ENCODE measurements around the gene CROCC2.
A peak's percentile ranks its signal among the peaks of the same experiment; 100 is the strongest.

CROCC2 gene

DNA sequence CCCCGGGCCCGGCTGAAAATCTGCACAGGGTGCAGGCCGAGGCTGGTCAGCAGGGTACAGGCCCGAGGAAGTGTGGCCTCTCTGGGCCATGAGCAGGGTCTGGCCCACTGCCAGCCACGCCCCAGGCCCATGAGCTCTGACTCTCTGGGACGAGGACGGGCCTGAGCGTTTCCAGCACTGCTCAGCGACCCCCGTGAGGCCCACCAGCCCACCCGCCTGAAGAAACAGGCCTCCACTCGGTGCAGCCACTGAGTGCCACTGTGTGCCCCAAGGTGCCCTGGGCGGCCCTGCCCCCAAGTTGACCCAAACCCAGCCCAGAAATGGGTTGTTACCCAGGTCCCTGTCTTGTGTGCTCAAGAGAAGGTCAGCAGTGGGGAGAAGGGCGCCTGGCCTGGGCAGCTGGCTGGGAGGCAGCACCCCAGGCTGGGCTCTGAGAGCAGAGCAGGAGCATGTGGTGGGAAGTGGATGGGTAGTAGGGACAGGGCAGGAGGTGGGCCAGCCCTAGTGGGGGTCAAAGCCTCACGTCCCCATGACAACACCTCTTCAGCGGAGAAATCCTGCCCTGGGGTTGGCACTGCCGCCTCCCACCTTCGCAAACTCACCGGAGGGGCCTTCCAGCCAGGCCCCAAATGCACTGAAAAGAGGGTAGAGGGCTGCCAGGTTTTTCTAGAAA, 90.2 kb downstream of the CROCC2 start:
- Histone ChIP-seq H3K9ac (ENCODE audit: low read length) (no peak overlapping the region), H3K36me3 (ENCODE audit: insufficient read depth, low read length) (no peaks in the 10 kb centered on the region), H3F3A (ENCODE audit: insufficient read depth, low read length) (no peaks in the 10 kb centered on the region), H3K9me3 (ENCODE audit: low read length) (no peaks in the 10 kb centered on the region), H3K9me2 (ENCODE audit: low read depth, low read length) (no peaks in the 10 kb centered on the region), H3K27me3 (ENCODE audit: insufficient read depth, low read length) (peaks cover 5% of the 10 kb centered on the region; the same call in 1 of the 2 replicates), H4K20me1 (ENCODE audit: insufficient read depth, low read length) (no peaks in the 10 kb centered on the region), H3K4me2 (ENCODE audit: low read length) (no peak overlapping the region), H3K79me2 (ENCODE audit: insufficient read depth, low read length) (no peaks in the 10 kb centered on the region), H3K27ac (ENCODE audit: low read depth, low read length, poor library complexity, severe bottlenecking) (no peak overlapping the region), H2AFZ (ENCODE audit: low read length) (no peak overlapping the region), H3K4me3 (ENCODE audit: low read depth, low read length, poor library complexity, severe bottlenecking) (no peak overlapping the region), H3K4me1 (ENCODE audit: insufficient read depth, low read length, severe bottlenecking) (peaks cover 10% of the 10 kb centered on the region)
- TF ChIP-seq, protein P1, sequence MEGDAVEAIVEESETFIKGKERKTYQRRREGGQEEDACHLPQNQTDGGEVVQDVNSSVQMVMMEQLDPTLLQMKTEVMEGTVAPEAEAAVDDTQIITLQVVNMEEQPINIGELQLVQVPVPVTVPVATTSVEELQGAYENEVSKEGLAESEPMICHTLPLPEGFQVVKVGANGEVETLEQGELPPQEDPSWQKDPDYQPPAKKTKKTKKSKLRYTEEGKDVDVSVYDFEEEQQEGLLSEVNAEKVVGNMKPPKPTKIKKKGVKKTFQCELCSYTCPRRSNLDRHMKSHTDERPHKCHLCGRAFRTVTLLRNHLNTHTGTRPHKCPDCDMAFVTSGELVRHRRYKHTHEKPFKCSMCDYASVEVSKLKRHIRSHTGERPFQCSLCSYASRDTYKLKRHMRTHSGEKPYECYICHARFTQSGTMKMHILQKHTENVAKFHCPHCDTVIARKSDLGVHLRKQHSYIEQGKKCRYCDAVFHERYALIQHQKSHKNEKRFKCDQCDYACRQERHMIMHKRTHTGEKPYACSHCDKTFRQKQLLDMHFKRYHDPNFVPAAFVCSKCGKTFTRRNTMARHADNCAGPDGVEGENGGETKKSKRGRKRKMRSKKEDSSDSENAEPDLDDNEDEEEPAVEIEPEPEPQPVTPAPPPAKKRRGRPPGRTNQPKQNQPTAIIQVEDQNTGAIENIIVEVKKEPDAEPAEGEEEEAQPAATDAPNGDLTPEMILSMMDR (IDR thresholded peaks at IDR 0.05; ENCODE audit: low read length): no peak
- TF ChIP-seq EZH2 (IDR thresholded peaks at IDR 0.05; ENCODE audit: borderline replicate concordance, low read length): no peak

DNA sequence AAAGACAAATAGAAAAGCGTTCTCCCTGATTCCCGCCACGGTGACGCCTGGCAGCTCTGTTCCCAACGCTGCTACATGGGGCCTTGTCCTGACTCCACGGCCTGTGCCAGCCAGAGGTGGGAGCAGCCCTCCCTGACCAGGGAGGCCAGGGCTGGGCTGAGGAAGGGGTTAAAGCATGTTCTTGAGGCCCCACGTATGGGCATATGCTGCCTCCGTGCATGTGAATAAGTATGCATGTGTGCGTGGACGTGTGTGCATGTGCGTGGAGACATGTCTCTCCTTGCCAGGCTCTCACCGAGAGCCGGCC, 90.7 kb downstream of the CROCC2 start:
- H3K4me3 ChIP-seq (ENCODE audit: low read depth, low read length, poor library complexity, severe bottlenecking): no peak overlapping the region
- peaks cover 5% of the 10 kb centered on the region; the same call in 1 of the 2 replicates for H3K27me3 ChIP-seq (ENCODE audit: insufficient read depth, low read length)
- H3K36me3 ChIP-seq (ENCODE audit: insufficient read depth, low read length): no peaks in the 10 kb centered on the region
- H3K9me3 ChIP-seq (ENCODE audit: low read length): no peaks in the 10 kb centered on the region
- no peak overlapping the region for H2AFZ ChIP-seq (ENCODE audit: low read length)
- H3F3A ChIP-seq (ENCODE audit: insufficient read depth, low read length): no peaks in the 10 kb centered on the region
- no peak overlapping the region for H3K9ac ChIP-seq (ENCODE audit: low read length)
- H4K20me1 ChIP-seq (ENCODE audit: insufficient read depth, low read length): no peaks in the 10 kb centered on the region
- H3K4me2 ChIP-seq (ENCODE audit: low read length): no peak overlapping the region
- H3K9me2 ChIP-seq (ENCODE audit: low read depth, low read length): no peaks in the 10 kb centered on the region
- H3K79me2 ChIP-seq (ENCODE audit: insufficient read depth, low read length): no peaks in the 10 kb centered on the region
- H3K4me1 ChIP-seq (ENCODE audit: insufficient read depth, low read length, severe bottlenecking): peaks cover 10% of the 10 kb centered on the region
- H3K27ac ChIP-seq (ENCODE audit: low read depth, low read length, poor library complexity, severe bottlenecking): no peak overlapping the region
- TF ChIP-seq EZH2 (IDR thresholded peaks at IDR 0.05; ENCODE audit: borderline replicate concordance, low read length): no peak
- TF ChIP-seq, protein P1 (IDR thresholded peaks at IDR 0.05; ENCODE audit: low read length): no peak

DNA sequence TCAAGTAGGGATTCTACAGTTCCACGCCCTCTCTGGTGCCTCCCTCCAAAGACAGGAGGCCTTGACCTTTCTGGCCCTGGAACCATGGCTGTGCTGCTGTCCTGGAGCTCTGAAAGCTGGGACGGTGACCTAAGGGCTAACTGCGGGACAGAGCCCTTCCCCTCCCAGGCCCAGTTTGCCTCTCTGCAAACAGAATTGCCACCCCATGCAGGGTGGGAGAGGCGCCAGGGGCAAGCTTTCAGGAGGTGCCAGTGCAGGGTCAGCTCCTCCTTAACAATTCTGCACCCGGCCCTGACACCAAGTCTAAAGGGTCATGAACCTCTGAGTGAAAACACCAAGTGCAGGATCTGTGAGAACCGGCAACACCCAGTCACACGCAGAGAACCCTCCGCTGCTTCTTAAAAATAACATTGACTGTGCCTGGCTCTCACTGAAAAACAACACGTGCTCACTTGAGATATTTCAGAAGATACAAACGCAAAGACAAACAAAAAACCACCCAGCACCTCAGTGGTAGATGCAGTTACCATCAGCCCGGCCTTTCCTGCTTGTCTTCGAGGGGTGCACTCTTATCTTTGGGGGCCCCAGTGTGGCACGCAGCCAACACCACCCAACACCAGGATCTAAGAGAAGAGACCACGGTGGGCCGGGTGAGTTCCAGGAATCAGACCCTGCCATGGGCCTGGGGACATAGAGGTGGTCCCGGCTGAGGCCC, 91.2 kb downstream of the CROCC2 start:
- Histone ChIP-seq H3K9me3 (ENCODE audit: low read length) (no peaks in the 10 kb centered on the region), H3K27ac (ENCODE audit: low read depth, low read length, poor library complexity, severe bottlenecking) (no peak overlapping the region), H3K36me3 (ENCODE audit: insufficient read depth, low read length) (no peaks in the 10 kb centered on the region), H3K4me3 (ENCODE audit: low read depth, low read length, poor library complexity, severe bottlenecking) (no peak overlapping the region), H3K4me2 (ENCODE audit: low read length) (peak overlapping the region; percentile 64; the same call in 1 of the 2 replicates), H3F3A (ENCODE audit: insufficient read depth, low read length) (no peaks in the 10 kb centered on the region), H3K9ac (ENCODE audit: low read length) (no peak overlapping the region), H3K27me3 (ENCODE audit: insufficient read depth, low read length) (0 out of 2 replicates have a peak, but pooled peaks cover 1% of the 10 kb centered on the region), H3K79me2 (ENCODE audit: insufficient read depth, low read length) (no peaks in the 10 kb centered on the region), H3K9me2 (ENCODE audit: low read depth, low read length) (no peaks in the 10 kb centered on the region), H2AFZ (ENCODE audit: low read length) (no peak overlapping the region), H4K20me1 (ENCODE audit: insufficient read depth, low read length) (no peaks in the 10 kb centered on the region), H3K4me1 (ENCODE audit: insufficient read depth, low read length, severe bottlenecking) (peaks cover 10% of the 10 kb centered on the region)
- TF ChIP-seq EZH2 (IDR thresholded peaks at IDR 0.05; ENCODE audit: borderline replicate concordance, low read length): no peak
- TF ChIP-seq, protein P1 (IDR thresholded peaks at IDR 0.05; ENCODE audit: low read length): no peak
